Measurements from ENCODE around the gene CAMKMT. TPM values are rescaled to one million over a fixed set of nuclear protein-coding genes. Genes with fewer than 3 reads are reported as not detected.

CAMKMT gene
- total and polyA plus RNA-seq, 2 donors (not counting 1 experiment from before 2014, with no cell fraction given), result 6.2 to 23.3 TPM

DNA sequence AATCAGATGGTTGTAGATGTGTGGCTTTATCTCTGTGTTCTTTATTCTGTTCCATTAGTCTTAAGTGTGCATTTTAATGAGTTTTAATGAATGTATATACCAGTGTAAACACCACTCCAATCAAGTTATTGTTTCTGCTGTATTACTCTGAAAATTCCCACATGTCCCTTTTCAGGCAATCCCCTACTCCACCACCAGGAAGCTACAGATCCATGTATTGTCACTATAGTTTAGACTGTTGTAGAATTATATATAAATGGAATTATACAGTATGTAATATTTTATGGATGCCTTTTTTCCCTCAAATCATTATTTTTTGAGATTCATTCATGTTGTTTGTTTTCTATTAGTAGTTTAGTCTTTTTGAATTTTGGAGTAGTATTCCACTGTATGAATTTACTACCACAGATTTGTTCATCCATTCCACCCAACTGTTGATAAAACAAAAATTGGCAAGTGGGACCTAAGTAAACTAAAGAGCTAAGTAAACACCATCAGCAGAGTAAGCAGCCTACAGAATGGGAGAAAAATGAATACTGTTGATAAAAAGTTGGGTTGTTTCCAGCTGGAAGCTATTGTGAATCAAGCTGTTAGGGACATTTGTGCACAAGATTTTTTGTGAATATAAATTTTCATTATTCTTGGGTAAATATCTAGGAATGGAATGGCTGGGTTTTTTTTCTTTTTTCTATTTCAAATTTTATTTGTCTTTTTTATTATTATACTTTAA lies 262.0 kb downstream of the CAMKMT start:
- H3K27ac Mint-ChIP-seq, result no peak overlapping the region
- H3K4me1 Mint-ChIP-seq, result peaks cover 8% of the 10 kb centered on the region
- H3K27me3 ChIP-seq (replicated peaks in 1 of 4; ENCODE audit: control extremely low read depth in 1 of 4, control insufficient read depth in 3 of 4, insufficient read depth in 4 of 4, low read length in 3 of 4), result no peaks in the 10 kb centered on the region
- no peak overlapping the region for H2AFZ ChIP-seq (ENCODE audit: insufficient read depth, low read depth, low read length, poor library complexity, severe bottlenecking)
- no peak overlapping the region for H3K4me3 Mint-ChIP-seq
- no peaks in the 10 kb centered on the region for H3K79me2 ChIP-seq (ENCODE audit: control insufficient read depth, insufficient read depth, low read length)
- H3K36me3 ChIP-seq (replicated peaks in 1 of 2; ENCODE audit: control extremely low read depth in 1 of 2, control insufficient read depth in 1 of 2, extremely low read depth in 1 of 2, insufficient read depth in 2 of 2, low read length in 1 of 2), result no peaks in the 10 kb centered on the region
- ATAC-seq (ENCODE audit: low read depth) (no peak), DNase-seq (no peak)
- no peak overlapping the region for H3K4me3 ChIP-seq (ENCODE audit: control extremely low read depth in 1 of 5, extremely low read depth in 1 of 5, insufficient read depth in 1 of 5, low read depth in 2 of 5, low read length in 4 of 5)
- intact Hi-C loops (cut with micrococcal nuclease), result no loop called here
- TF ChIP-seq, protein P1, sequence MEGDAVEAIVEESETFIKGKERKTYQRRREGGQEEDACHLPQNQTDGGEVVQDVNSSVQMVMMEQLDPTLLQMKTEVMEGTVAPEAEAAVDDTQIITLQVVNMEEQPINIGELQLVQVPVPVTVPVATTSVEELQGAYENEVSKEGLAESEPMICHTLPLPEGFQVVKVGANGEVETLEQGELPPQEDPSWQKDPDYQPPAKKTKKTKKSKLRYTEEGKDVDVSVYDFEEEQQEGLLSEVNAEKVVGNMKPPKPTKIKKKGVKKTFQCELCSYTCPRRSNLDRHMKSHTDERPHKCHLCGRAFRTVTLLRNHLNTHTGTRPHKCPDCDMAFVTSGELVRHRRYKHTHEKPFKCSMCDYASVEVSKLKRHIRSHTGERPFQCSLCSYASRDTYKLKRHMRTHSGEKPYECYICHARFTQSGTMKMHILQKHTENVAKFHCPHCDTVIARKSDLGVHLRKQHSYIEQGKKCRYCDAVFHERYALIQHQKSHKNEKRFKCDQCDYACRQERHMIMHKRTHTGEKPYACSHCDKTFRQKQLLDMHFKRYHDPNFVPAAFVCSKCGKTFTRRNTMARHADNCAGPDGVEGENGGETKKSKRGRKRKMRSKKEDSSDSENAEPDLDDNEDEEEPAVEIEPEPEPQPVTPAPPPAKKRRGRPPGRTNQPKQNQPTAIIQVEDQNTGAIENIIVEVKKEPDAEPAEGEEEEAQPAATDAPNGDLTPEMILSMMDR (IDR thresholded peaks at IDR 0.05), result no peak
- TF ChIP-seq EZH2 (IDR thresholded peaks at IDR 0.05; ENCODE audit: borderline replicate concordance, insufficient read depth, low read depth, low read length, poor library complexity, severe bottlenecking), result no peak
- no peak overlapping the region for H3K27ac ChIP-seq (ENCODE audit: low read length in 2 of 2)
- CTCF ChIA-PET, result no interaction called here
- H3K27me3 Mint-ChIP-seq, result no peaks in the 10 kb centered on the region
- POLR2A ChIA-PET, result no interaction called here
- peaks cover 0 to 3% (median 0%) of the 10 kb centered on the region in 3 donors for H3K9me3 ChIP-seq (ENCODE audit: control extremely low read depth in 1 of 3, control insufficient read depth in 2 of 3, insufficient read depth in 1 of 3, low read length in 2 of 3)
- H3K9ac ChIP-seq (ENCODE audit: low read length), result no peak overlapping the region
- peaks cover 0 to 10% of the 10 kb centered on the region in 2 donors for H3K4me1 ChIP-seq (ENCODE audit: control insufficient read depth in 2 of 2, insufficient read depth in 2 of 2, low read length in 2 of 2)
- H3K4me2 ChIP-seq (replicated peaks; ENCODE audit: low read depth, low read length, poor library complexity, severe bottlenecking), result no peak overlapping the region
- H4K20me1 ChIP-seq (ENCODE audit: control insufficient read depth, insufficient read depth, low read length, poor library complexity, severe bottlenecking), result no peaks in the 10 kb centered on the region
- H3K9me3 Mint-ChIP-seq (ENCODE audit: insufficient read depth), result peaks cover 4% of the 10 kb centered on the region

GRCh38 chr2:44628297-44628696 lies 266.6 kb downstream of the CAMKMT start:
- Histone ChIP-seq H3K4me3 (ENCODE audit: control extremely low read depth in 1 of 5, extremely low read depth in 1 of 5, insufficient read depth in 1 of 5, low read depth in 2 of 5, low read length in 4 of 5) (no peak overlapping the region), H3K4me2 (replicated peaks; ENCODE audit: low read depth, low read length, poor library complexity, severe bottlenecking) (peak overlapping the region; percentile 2), H3K36me3 (replicated peaks in 1 of 2; ENCODE audit: control extremely low read depth in 1 of 2, control insufficient read depth in 1 of 2, extremely low read depth in 1 of 2, insufficient read depth in 2 of 2, low read length in 1 of 2) (no peaks in the 10 kb centered on the region), H3K4me1 (ENCODE audit: control insufficient read depth in 2 of 2, insufficient read depth in 2 of 2, low read length in 2 of 2) (peaks cover 0 to 6% of the 10 kb centered on the region in 2 donors), H2AFZ (ENCODE audit: insufficient read depth, low read depth, low read length, poor library complexity, severe bottlenecking) (no peak overlapping the region), H3K27ac (ENCODE audit: low read length in 2 of 2) (peak overlapping the region in 1 of 2 donors; percentile 42), H3K79me2 (ENCODE audit: control insufficient read depth, insufficient read depth, low read length) (no peaks in the 10 kb centered on the region), H3K9me3 (ENCODE audit: control extremely low read depth in 1 of 3, control insufficient read depth in 2 of 3, insufficient read depth in 1 of 3, low read length in 2 of 3) (peaks cover 0 to 5% (median 0%) of the 10 kb centered on the region in 3 donors), H4K20me1 (ENCODE audit: control insufficient read depth, insufficient read depth, low read length, poor library complexity, severe bottlenecking) (no peaks in the 10 kb centered on the region), H3K9ac (ENCODE audit: low read length) (no peak overlapping the region), H3K27me3 (replicated peaks in 1 of 4; ENCODE audit: control extremely low read depth in 1 of 4, control insufficient read depth in 3 of 4, insufficient read depth in 4 of 4, low read length in 3 of 4) (no peaks in the 10 kb centered on the region)
- Mint-ChIP-seq H3K4me1 (peaks cover 6% of the 10 kb centered on the region), H3K9me3 (ENCODE audit: insufficient read depth) (peaks cover 4% of the 10 kb centered on the region), H3K27ac (no peak overlapping the region), H3K27me3 (no peaks in the 10 kb centered on the region), H3K4me3 (no peak overlapping the region)
- POLR2A ChIA-PET, result no interaction called here
- WGBS (ENCODE audit: insufficient coverage), result no CpG with 5 or more reads among the region's 1 CpG
- no peak for TF ChIP-seq EZH2 (IDR thresholded peaks at IDR 0.05; ENCODE audit: borderline replicate concordance, insufficient read depth, low read depth, low read length, poor library complexity, severe bottlenecking)
- TF ChIP-seq, protein P1 (IDR thresholded peaks at IDR 0.05), result no peak
- intact Hi-C loops (cut with micrococcal nuclease), result no loop called here
- CTCF ChIA-PET, result no interaction called here
- ATAC-seq (ENCODE audit: low read depth) (no peak), DNase-seq (no peak)

All from B cell (primary cell).